22Rv1 (cell line): ENCODE measurements around the gene SLC35F3.

Source experiments
- H3K27ac ChIP-seq: fragments of 450-650 bp; 2 replicates; pipeline ENCODE4 v1.5.1; 2017
- CTCF ChIP-seq: fragments of 450-650 bp; IDR thresholded peaks from 2 replicates; pipeline ENCODE4 v1.5.1; 2017; ENCODE audit warnings: mild to moderate bottlenecking
- ZFX ChIP-seq: fragments of 450-650 bp; IDR thresholded peaks from 2 replicates; pipeline ENCODE4 v1.6.1; 2017; ENCODE audit warnings: antibody characterized with exemption, borderline replicate concordance

SLC35F3 gene

GRCh38 chr1:234001817-234002216 lies 97.3 kb downstream of the SLC35F3 start:
- no peak overlapping the region for H3K27ac ChIP-seq
- TF ChIP-seq ZFX = no peak
- no peak for TF ChIP-seq CTCF

GRCh38 chr1:234004591-234004990 lies 100.1 kb downstream of the SLC35F3 start:
- TF ChIP-seq ZFX (no peak), CTCF (no peak)
- H3K27ac ChIP-seq = no peak overlapping the region

- no peak overlapping the region for H3K27ac ChIP-seq
- TF ChIP-seq ZFX = no peak
- TF ChIP-seq CTCF = no peak
Observed at GRCh38 chr1:234007684-234008083, 103.2 kb downstream of the SLC35F3 start.

GRCh38 chr1:234008591-234008990 lies 104.1 kb downstream of the SLC35F3 start:
- TF ChIP-seq ZFX (no peak), CTCF (no peak)
- H3K27ac ChIP-seq = no peak overlapping the region

GRCh38 chr1:234009668-234010067 lies 105.2 kb downstream of the SLC35F3 start:
- H3K27ac ChIP-seq = no peak overlapping the region
- TF ChIP-seq CTCF (no peak), ZFX (no peak)

- no peak for TF ChIP-seq CTCF
- TF ChIP-seq ZFX = no peak
- no peak overlapping the region for H3K27ac ChIP-seq
Observed at GRCh38 chr1:234014208-234014607, 109.7 kb downstream of the SLC35F3 start.

GRCh38 chr1:234018816-234019215 lies 114.3 kb downstream of the SLC35F3 start:
- H3K27ac ChIP-seq = no peak overlapping the region
- TF ChIP-seq CTCF (no peak), ZFX (no peak)
